IMR-90 (cell line): ENCODE data around the gene PTPN21. TPM values are rescaled to one million over a fixed set of nuclear protein-coding genes. Genes with fewer than 3 reads are reported as not detected.

ENCODE experiments used
- ATAC-seq: fragments of 200-7000 bp; cut with Tn5 transposase; 2 replicates; pipeline ENCODE4 v1.9.1; 2020; ENCODE audit warnings: low read depth, mild to moderate bottlenecking, moderate library complexity
- BruUV-seq: library from RNA; stranded (reverse); fragments of 400-500 nt; replicated peaks from 2 replicates; lab custom pipeline; 2021; lab: Mats Ljungman, UMichigan
- CTCF ChIA-PET: fragments of 300-600 bp; formaldehyde crosslinking; extraction: SDS; loops from one replicate; lab custom pipeline; 2021; ENCODE audit warnings: antibody characterized with exemption; lab: Yijun Ruan, JAX
- POLR2A ChIA-PET: fragments of 300-600 bp; sonication (Branson Sonifier 250); formaldehyde crosslinking; loops from one replicate; lab custom pipeline; 2022; ENCODE audit warnings: antibody characterized with exemption; ENCODE audit not compliant: unreplicated experiment; lab: Charles Lee
- DNase-seq: peaks from one replicate; pipeline ENCODE4 v3.0.0; 2013
- H2AFZ ChIP-seq: replicated peaks from 2 replicates; pipeline ENCODE3; 2013; ENCODE audit warnings: low read length, mild to moderate bottlenecking; ENCODE audit not compliant: poor library complexity
- H2AK5ac ChIP-seq: 2 replicates; pipeline ENCODE4 v1.6.1; 2013; ENCODE audit warnings: low read depth, low read length, inconsistent platforms
- H2AK9ac ChIP-seq: replicated peaks from 2 replicates; pipeline ENCODE3; 2013; ENCODE audit warnings: mild to moderate bottlenecking, low read depth, low read length, moderate library complexity; ENCODE audit not compliant: poor library complexity
- H2BK120ac ChIP-seq: 2 replicates; pipeline ENCODE4 v1.6.1; 2013; ENCODE audit warnings: low read depth, low read length, inconsistent platforms
- H2BK15ac ChIP-seq: 3 replicates; pipeline ENCODE4 v1.6.1; 2013; ENCODE audit warnings: low read depth, low read length, inconsistent platforms
- H2BK20ac ChIP-seq: 2 replicates; pipeline ENCODE4 v1.6.1; 2013; ENCODE audit warnings: low read depth, mild to moderate bottlenecking, inconsistent platforms, low read length, moderate library complexity
- H2BK5ac ChIP-seq: 2 replicates; pipeline ENCODE4 v1.6.1; 2013; ENCODE audit warnings: mild to moderate bottlenecking, low read depth, low read length, inconsistent platforms; ENCODE audit not compliant: poor library complexity, severe bottlenecking
- H3K14ac ChIP-seq: replicated peaks from 2 replicates; pipeline ENCODE4 v1.6.1; 2013; ENCODE audit warnings: low read depth, low read length, inconsistent platforms
- H3K18ac ChIP-seq: 2 replicates; pipeline ENCODE4 v1.6.1; 2013; ENCODE audit warnings: low read depth, low read length, control low read depth
- H3K23ac ChIP-seq: 2 replicates; pipeline ENCODE4 v1.6.1; 2013; ENCODE audit warnings: low read depth, low read length, inconsistent platforms
- H3K27ac ChIP-seq: 2 replicates; pipeline ENCODE4 v1.5.1; 2013; ENCODE audit warnings: mild to moderate bottlenecking, control low read depth, low read length; ENCODE audit not compliant: insufficient read depth
- H3K27me3 ChIP-seq: 2 replicates; pipeline ENCODE4 v1.6.1; 2013; ENCODE audit warnings: low read length; ENCODE audit not compliant: control insufficient read depth, insufficient read depth
- H3K36me3 ChIP-seq: 2 replicates; pipeline ENCODE4 v1.6.1; 2013; ENCODE audit warnings: low read length, mixed read lengths; ENCODE audit not compliant: control insufficient read depth, insufficient read depth
- H3K4ac ChIP-seq: 2 replicates; pipeline ENCODE4 v1.6.1; 2013; ENCODE audit warnings: low read depth, low read length, inconsistent platforms
- H3K4me1 ChIP-seq: 2 replicates; pipeline ENCODE4 v1.6.1; 2013; ENCODE audit warnings: low read length, mixed read lengths; ENCODE audit not compliant: control insufficient read depth, insufficient read depth
- H3K4me2 ChIP-seq: 2 replicates; pipeline ENCODE4 v1.6.1; 2013; ENCODE audit warnings: low read depth, mild to moderate bottlenecking, control low read depth, low read length, moderate library complexity
- H3K4me3 ChIP-seq: 2 replicates; pipeline ENCODE4 v1.5.1; 2013; ENCODE audit warnings: low read depth, mild to moderate bottlenecking, control low read depth, low read length, moderate library complexity; ENCODE audit not compliant: insufficient read depth
- H3K56ac ChIP-seq: 2 replicates; pipeline ENCODE4 v1.6.1; 2013; ENCODE audit warnings: low read length, inconsistent platforms; ENCODE audit not compliant: insufficient read depth; ENCODE audit errors: extremely low read depth
- H3K79me1 ChIP-seq, 2 experiments: 2 replicates each; pipeline ENCODE4 v1.6.1; 2013; ENCODE audit warnings: low read length in 2 of 2, inconsistent platforms in 1 of 2, low read depth in 1 of 2
- H3K9ac ChIP-seq: 2 replicates; pipeline ENCODE4 v1.6.1; 2013; ENCODE audit warnings: low read depth, low read length, control low read depth
- H3K9me1 ChIP-seq: 2 replicates; pipeline ENCODE4 v1.6.1; 2013; ENCODE audit warnings: low read length, inconsistent platforms; ENCODE audit not compliant: insufficient read depth
- H3K9me3 ChIP-seq: 2 replicates; pipeline ENCODE4 v1.6.1; 2013; ENCODE audit warnings: low read length; ENCODE audit not compliant: control insufficient read depth, insufficient read depth
- H4K20me1 ChIP-seq: 2 replicates; pipeline ENCODE4 v1.6.1; 2013; ENCODE audit warnings: low read length, inconsistent platforms; ENCODE audit not compliant: insufficient read depth
- H4K5ac ChIP-seq: 2 replicates; pipeline ENCODE4 v1.6.1; 2013; ENCODE audit warnings: mild to moderate bottlenecking, low read depth, low read length, control low read depth
- H4K8ac ChIP-seq, 2 experiments: 2 replicates each; pipeline ENCODE4 v1.6.1; 2013; ENCODE audit warnings: low read depth in 2 of 2, low read length in 2 of 2, control low read depth in 1 of 2, inconsistent platforms in 1 of 2
- H4K91ac ChIP-seq: 2 replicates; pipeline ENCODE4 v1.6.1; 2013; ENCODE audit warnings: low read depth, low read length, inconsistent platforms; ENCODE audit not compliant: insufficient read depth
- MAZ ChIP-seq: IDR thresholded peaks from 2 replicates; pipeline ENCODE4 v1.6.1; 2012; ENCODE audit warnings: low read depth, mild to moderate bottlenecking, low read length, improper control_type of control experiment, moderate library complexity, borderline replicate concordance
- RFX5 ChIP-seq: IDR thresholded peaks from 2 replicates; pipeline ENCODE4 v1.8.0; 2012; ENCODE audit warnings: low read depth, mild to moderate bottlenecking, low read length, moderate library complexity
- WGBS, 2 experiments: methylation state at CpG; one replicate each; pipeline versions ENCODE4 v1.1.5 to v1.1.7; 2013; ENCODE audit warnings: missing lambda C conversion rate in 2 of 2; ENCODE audit not compliant: insufficient read length in 1 of 2; ENCODE audit errors: extremely low coverage in 2 of 2; 5-methylcytosine and 5-hydroxymethylcytosine counted together
- dilution Hi-C: fragments of 300-500 bp; cut with HindIII; formaldehyde crosslinking; loops from one replicate; pipeline ENCODE4 v1.14.3; 2018; ENCODE audit warnings: low sequenced_read_pairs; ENCODE audit not compliant: unreplicated experiment
- in situ Hi-C: fragments of 300-500 bp; cut with MboI; formaldehyde crosslinking; loops from 3 replicates; pipeline ENCODE4 v1.14.3; 2019; ENCODE audit warnings: low sequenced_read_pairs, inconsistent platforms, mixed read lengths
- intact Hi-C: fragments of 100-400 bp; cut with micrococcal nuclease; formaldehyde crosslinking; loops from 2 replicates; pipeline ENCODE4 v1.10.0; 2022
- polyA plus RNA-seq, 3 experiments: library from polyadenylated mRNA; depleted of rRNA; stranded (reverse); fragments of >200 nt; gene quantifications; 2 replicates each; pipeline ENCODE4 v1.2.3, GENCODE V29; 2012; ENCODE audit warnings: low replicate concordance in 1 of 3
- total RNA-seq: library from RNA; depleted of rRNA; stranded (reverse); fragments of >200 nt; gene quantifications from 2 replicates; pipeline ENCODE4 v1.2.3, GENCODE V29; 2012

Gene PTPN21
- total and polyA plus RNA-seq, 2 of the 4 experiments (the other 2 are of a cell fraction): 10.4 to 10.7 TPM

- Histone ChIP-seq H3K4me1 (0 out of 2 replicates have a peak, but pooled peaks cover 2% of the 10 kb centered on the region), H2BK15ac (no peak overlapping the region), H2BK5ac (no peak overlapping the region), H4K20me1 (peaks cover 13% of the 10 kb centered on the region), H2BK120ac (no peak overlapping the region), H3K27me3 (no peaks in the 10 kb centered on the region), H4K8ac (no peak overlapping the region), H3K27ac (no peak overlapping the region), H3K9ac (no peak overlapping the region), H3K56ac (no peak overlapping the region), H3K23ac (no peak overlapping the region), H4K5ac (no peak overlapping the region), H3K14ac (no peak overlapping the region), H3K4me3 (no peak overlapping the region), H2AK5ac (no peak overlapping the region), H3K9me3 (no peaks in the 10 kb centered on the region), H3K4me2 (no peak overlapping the region), H2BK20ac (no peak overlapping the region), H2AK9ac (no peak overlapping the region), H3K79me1 (peaks cover 35 to 58% of the 10 kb centered on the region in 2 experiments), H3K4ac (no peak overlapping the region), H4K91ac (no peak overlapping the region), H3K9me1 (0 out of 2 replicates have a peak, but pooled peaks cover 8% of the 10 kb centered on the region), H2AFZ (no peak overlapping the region), H3K18ac (no peak overlapping the region), H3K36me3 (peaks cover 19% of the 10 kb centered on the region)
- intact Hi-C loops (no loop called here), in situ Hi-C loops (no loop called here), dilution Hi-C loops (no loop called here)
- POLR2A ChIA-PET: no interaction called here
- CTCF ChIA-PET: no interaction called here
- WGBS, 2 experiments: 56% methylated on average over 3 of the region's 4 CpGs; no CpG with 5 or more reads in 1 of the 2 experiments
- no peak for DNase-seq
- BruUV-seq: no TSS peak
- ATAC-seq: no peak
- TF ChIP-seq RFX5 (no peak), MAZ (no peak)
Observed at GRCh38 chr14:88535813-88536212, 19.0 kb downstream of the PTPN21 start.
